Measurements from ENCODE around the gene MAST3. TPM values are rescaled to one million over a fixed set of nuclear protein-coding genes. Genes with fewer than 3 reads are reported as not detected.

The MAST3 gene
- total and polyA plus RNA-seq, 10 donors = 8.9 to 52.7 (median 38.2) TPM

DNA sequence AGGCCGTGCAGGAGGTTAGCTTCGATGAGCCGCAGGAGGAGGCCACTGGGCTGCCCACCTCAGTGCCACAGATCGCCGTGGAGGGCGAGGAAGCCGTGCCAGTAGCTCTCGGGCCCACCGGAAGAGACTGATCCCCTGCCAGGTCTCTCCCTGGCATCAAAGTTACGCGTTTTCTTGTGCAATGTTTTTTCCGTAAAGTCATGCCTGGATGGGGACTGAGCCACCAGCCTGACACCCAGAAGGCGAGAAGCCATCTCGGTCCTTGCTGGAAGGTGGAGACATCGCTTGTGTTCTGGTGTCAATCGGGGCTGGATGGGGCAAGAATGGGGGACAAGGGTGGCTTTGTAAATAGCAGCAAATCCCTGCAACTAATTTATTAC, 52.0 kb downstream of the MAST3 start:
- WGBS, 5 donors = 82 to 95% (median 88%) methylated on average over 15 to 16 of the region's 16 CpGs
- Histone ChIP-seq H3K27me3 (replicated peaks in 1 of 7) (no peaks in the 10 kb centered on the region), H3K4me1 (peaks cover 15 to 39% (median 22%) of the 10 kb centered on the region in 6 donors), H3K27ac (peak overlapping the region in 3 of 8 donors; percentile 18 to 65 (median 50)), H3K9me3 (no peaks in the 10 kb centered on the region), H3K4me3 (no peak overlapping the region), H3K36me3 (peaks cover 0 to 68% (median 50%) of the 10 kb centered on the region in 6 donors)
- intact Hi-C loops (cut with DNase I; ENCODE audit: low total_unique reads) = no loop called here
- DNase-seq = no peak
- TF ChIP-seq, protein P1, sequence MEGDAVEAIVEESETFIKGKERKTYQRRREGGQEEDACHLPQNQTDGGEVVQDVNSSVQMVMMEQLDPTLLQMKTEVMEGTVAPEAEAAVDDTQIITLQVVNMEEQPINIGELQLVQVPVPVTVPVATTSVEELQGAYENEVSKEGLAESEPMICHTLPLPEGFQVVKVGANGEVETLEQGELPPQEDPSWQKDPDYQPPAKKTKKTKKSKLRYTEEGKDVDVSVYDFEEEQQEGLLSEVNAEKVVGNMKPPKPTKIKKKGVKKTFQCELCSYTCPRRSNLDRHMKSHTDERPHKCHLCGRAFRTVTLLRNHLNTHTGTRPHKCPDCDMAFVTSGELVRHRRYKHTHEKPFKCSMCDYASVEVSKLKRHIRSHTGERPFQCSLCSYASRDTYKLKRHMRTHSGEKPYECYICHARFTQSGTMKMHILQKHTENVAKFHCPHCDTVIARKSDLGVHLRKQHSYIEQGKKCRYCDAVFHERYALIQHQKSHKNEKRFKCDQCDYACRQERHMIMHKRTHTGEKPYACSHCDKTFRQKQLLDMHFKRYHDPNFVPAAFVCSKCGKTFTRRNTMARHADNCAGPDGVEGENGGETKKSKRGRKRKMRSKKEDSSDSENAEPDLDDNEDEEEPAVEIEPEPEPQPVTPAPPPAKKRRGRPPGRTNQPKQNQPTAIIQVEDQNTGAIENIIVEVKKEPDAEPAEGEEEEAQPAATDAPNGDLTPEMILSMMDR (IDR thresholded peaks at IDR 0.05 in 8 of 11, conservative IDR thresholded peaks at IDR 0.05 in 3 of 11) = no peak
- TF ChIP-seq POLR2A (IDR thresholded peaks at IDR 0.05) = no peak
- TF ChIP-seq POLR2AphosphoS5 (IDR thresholded peaks at IDR 0.05) = no peak

DNA sequence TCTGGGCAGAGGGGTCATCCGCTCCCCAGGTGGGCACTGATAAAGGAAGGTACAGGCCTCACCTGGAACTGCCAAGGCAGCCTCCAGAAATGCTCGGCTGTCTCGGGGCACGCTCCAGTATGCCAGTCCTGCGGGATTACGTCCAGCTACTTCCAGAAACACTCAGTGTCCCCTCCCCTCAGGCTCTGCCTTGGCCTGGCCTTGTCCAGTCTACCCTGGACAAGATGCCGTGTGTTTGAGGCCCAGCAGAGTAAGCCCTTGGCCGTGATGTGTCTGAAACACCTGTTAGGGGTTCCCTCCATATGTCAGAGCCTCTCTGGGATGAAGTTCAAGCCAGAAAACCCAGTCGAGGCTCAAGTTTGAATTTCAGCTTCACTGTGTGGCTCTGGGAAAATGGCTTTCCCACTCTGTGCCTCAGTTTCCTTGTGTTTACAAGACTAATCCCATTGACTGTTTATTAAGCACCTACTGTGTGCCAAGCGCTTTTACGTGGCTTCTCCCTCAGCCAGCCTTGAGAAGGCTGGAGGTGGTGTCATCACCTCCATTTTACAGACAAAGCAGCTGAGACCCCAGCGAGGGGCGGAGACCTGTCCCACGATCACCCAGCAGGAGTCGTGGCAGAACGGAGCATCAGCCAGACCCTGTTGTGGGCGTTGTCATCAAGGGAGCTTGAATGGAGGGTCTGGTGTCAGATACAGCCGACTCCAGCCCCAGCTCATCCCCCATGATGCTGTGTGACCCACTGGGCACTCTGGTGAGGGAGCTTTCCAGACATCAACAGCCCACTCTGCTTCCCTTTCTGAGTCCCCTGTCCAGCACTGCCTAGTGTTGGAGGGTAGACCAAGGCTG, 53.4 kb downstream of the MAST3 start:
- H3K27ac ChIP-seq = peak overlapping the region in 7 of 8 donors; percentile 95 to 99 (median 96)

DNA sequence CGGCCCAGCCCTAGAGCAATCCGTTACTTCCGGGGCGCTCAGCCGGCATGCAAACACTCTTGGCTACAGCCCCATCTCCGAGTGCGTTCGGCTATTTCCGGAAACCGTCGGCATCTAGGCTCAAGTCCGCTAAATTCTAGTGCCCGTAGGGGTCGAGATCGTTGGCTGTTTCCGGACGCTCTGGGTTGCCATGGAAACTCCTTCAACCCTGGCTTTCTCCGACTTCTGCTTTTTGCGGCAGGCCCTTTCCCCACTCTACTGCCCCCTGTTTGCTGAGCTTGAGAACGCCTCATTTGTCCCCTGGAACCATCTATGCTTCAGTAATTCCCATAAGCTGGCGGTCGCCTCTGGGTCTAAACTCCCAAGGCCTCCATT, 54.9 kb downstream of the MAST3 start:
- peaks cover 0 to 57% (median 29%) of the 10 kb centered on the region in 6 donors for H3K36me3 ChIP-seq
- H3K27ac ChIP-seq = peak overlapping the region; percentile 95 to 99 (median 96)
- H3K27me3 ChIP-seq (replicated peaks in 1 of 7) = no peaks in the 10 kb centered on the region
- peaks cover 21 to 68% (median 44%) of the 10 kb centered on the region in 6 donors for H3K4me1 ChIP-seq
- H3K4me3 ChIP-seq = peak overlapping the region; percentile 53 to 92 (median 78)
- 0% methylated on average over 20 to 22 of the region's 22 CpGs for WGBS, 5 donors
- TF ChIP-seq POLR2A (IDR thresholded peaks at IDR 0.05) = peak in 1 of 3 donors; percentile 56
- TF ChIP-seq, protein P1 (IDR thresholded peaks at IDR 0.05 in 8 of 11, conservative IDR thresholded peaks at IDR 0.05 in 3 of 11) = peak; percentile 68 to 90 (median 86)
- TF ChIP-seq POLR2AphosphoS5 (IDR thresholded peaks at IDR 0.05) = peak in 2 of 3 donors; percentile 77 to 85
- intact Hi-C loops (cut with DNase I; ENCODE audit: low total_unique reads) = loop anchor here (5.0 kb wide), 1 partner anchor 40 kb away; no protein-coding TSS in a partner anchor
- peak; percentile 99 for DNase-seq
- H3K9me3 ChIP-seq = no peaks in the 10 kb centered on the region

More for the DNA sequence above, 53.4 kb downstream of the MAST3 start:
- intact Hi-C loops (cut with DNase I; ENCODE audit: low total_unique reads) = loop anchor here (5.0 kb wide), 1 partner anchor 39 kb away; no protein-coding TSS in a partner anchor
- Histone ChIP-seq H3K36me3 (peaks cover 0 to 63% (median 41%) of the 10 kb centered on the region in 6 donors), H3K27me3 (replicated peaks in 1 of 7) (no peaks in the 10 kb centered on the region), H3K9me3 (no peaks in the 10 kb centered on the region), H3K4me1 (peaks cover 19 to 53% (median 31%) of the 10 kb centered on the region in 6 donors), H3K4me3 (peak overlapping the region in 1 of 8 donors; percentile 70)
- 91 to 95% (median 94%) methylated on average over 10 to 18 of the region's 18 CpGs for WGBS, 5 donors
- TF ChIP-seq, protein P1 (IDR thresholded peaks at IDR 0.05 in 8 of 11, conservative IDR thresholded peaks at IDR 0.05 in 3 of 11) = no peak
- TF ChIP-seq POLR2AphosphoS5 (IDR thresholded peaks at IDR 0.05) = peak; percentile 17 to 41 (median 29)
- TF ChIP-seq POLR2A (IDR thresholded peaks at IDR 0.05) = no peak
- DNase-seq = no peak
